GM13976 (cell line): ENCODE data around the gene KRTAP3-1.
"Not testable (repeated sequence)": the region's sequence is repeated elsewhere in the genome, so short reads cannot be mapped to it uniquely, and the experiment has no call there.

Experiments
- DNase-seq: peaks from one replicate; pipeline ENCODE4 v3.0.0; 2012; ENCODE audit warnings: low spot score
- in situ Hi-C: fragments of 300-500 bp; cut with MboI; formaldehyde crosslinking; loops from one replicate; pipeline ENCODE4 v1.12.0; 2022; ENCODE audit warnings: low sequenced_read_pairs, mixed read lengths, inconsistent platforms; ENCODE audit not compliant: unreplicated experiment
- TF ChIP-seq, protein P1 (sequence below): IDR thresholded peaks from 2 replicates; pipeline ENCODE4 v1.5.1; 2012; ENCODE audit warnings: borderline replicate concordance, mild to moderate bottlenecking; ENCODE audit not compliant: insufficient read depth; ENCODE audit errors: extremely low read depth, missing control alignments, control extremely low read depth

Gene KRTAP3-1

DNA sequence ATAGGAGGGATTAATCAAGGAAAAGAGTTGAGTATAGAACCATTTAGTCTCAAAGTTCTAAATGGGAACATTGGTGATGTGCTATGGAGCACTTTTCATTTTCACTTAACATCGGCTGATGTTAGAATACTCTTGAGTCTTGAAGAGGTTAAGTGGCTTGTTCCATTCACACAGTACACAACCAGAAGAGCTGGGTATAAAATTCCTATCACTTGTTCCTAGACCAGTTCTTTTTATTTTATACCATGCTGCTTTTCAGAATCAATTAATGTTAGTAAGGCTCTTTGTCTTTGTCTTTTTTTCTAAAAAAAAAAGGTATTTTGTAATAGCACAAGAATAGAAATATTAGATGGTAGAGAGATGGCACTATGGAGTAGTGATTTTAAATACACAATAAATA is 34.0 kb upstream of the KRTAP3-1 start:
- DNase-seq = no peak
- in situ Hi-C loops = no loop called here
- TF ChIP-seq, protein P1, sequence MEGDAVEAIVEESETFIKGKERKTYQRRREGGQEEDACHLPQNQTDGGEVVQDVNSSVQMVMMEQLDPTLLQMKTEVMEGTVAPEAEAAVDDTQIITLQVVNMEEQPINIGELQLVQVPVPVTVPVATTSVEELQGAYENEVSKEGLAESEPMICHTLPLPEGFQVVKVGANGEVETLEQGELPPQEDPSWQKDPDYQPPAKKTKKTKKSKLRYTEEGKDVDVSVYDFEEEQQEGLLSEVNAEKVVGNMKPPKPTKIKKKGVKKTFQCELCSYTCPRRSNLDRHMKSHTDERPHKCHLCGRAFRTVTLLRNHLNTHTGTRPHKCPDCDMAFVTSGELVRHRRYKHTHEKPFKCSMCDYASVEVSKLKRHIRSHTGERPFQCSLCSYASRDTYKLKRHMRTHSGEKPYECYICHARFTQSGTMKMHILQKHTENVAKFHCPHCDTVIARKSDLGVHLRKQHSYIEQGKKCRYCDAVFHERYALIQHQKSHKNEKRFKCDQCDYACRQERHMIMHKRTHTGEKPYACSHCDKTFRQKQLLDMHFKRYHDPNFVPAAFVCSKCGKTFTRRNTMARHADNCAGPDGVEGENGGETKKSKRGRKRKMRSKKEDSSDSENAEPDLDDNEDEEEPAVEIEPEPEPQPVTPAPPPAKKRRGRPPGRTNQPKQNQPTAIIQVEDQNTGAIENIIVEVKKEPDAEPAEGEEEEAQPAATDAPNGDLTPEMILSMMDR = no peak

DNA sequence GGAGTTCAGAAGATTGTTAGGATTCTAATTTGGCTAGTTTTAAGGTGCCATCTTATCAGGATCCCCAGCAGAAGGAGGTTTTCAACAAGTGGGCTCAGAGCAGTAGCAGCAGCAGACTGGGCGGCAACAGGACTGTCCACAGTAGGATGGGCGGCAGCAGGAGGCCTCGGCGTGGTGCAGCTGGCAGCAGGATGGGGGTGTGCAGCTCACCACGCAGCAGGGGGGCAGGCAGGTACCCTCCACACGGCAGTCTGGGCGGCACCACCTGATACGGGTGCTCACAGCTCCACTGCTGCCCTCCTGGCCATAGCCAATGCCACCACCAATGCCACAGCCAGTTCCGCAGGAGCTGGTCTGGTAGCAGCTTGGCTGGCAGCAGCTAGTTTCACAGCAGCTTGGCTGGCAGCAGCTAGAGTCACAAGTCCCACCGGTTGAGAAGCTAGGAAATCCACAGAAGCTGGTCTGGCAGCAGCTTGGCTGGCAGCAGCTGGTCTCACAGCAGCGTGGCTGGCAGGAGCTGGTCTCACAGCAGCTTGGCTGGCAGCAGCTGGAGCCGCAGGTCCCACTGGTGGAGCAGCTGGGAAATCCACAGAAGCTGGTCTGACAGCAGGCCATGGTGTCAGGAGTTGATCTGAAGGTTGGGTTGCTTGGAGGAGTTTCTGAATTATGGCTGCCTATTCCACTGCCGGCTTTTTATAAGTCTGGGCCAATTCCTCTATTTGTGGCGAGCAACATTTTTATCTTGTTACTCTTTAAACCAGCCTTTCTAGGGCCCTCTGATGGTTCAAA is 32.0 kb upstream of the KRTAP3-1 start, which contains the start of gene KRTAP1-1:
TSS of gene KRTAP1-1 (minus strand) at position 668 of the 789 bp plus-strand sequence. CDS start at position 615, 53 bp downstream.
- not testable (repeated sequence) for DNase-seq

DNA sequence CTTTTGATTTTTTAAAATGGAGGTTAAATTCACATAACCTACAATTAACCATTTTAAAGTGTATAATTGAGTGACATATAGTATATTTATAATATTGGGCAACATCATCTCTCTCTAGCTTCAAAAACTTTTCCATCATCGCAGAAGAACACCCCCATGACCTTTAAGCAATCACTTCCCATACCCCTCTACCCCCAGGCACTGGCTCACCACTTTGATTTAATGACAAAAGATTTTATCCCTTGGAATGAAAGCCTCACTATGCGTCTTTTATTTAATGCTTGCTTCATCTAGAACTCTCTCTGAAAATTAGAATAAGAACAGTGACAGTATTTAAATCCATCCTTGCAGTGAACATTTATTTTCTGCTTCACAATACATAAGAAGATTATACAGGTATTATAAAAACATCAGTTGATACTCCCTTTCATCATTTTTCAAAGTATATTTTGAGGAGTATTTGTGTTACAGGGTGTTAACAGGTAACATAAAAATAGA is 29.0 kb upstream of the KRTAP3-1 start:
- no peak for DNase-seq
- in situ Hi-C loops = no loop called here
- TF ChIP-seq, protein P1 = no peak

More for the DNA sequence above, 32.0 kb upstream of the KRTAP3-1 start, which contains the start of gene KRTAP1-1:
- in situ Hi-C loops = not testable (repeated sequence)

DNA sequence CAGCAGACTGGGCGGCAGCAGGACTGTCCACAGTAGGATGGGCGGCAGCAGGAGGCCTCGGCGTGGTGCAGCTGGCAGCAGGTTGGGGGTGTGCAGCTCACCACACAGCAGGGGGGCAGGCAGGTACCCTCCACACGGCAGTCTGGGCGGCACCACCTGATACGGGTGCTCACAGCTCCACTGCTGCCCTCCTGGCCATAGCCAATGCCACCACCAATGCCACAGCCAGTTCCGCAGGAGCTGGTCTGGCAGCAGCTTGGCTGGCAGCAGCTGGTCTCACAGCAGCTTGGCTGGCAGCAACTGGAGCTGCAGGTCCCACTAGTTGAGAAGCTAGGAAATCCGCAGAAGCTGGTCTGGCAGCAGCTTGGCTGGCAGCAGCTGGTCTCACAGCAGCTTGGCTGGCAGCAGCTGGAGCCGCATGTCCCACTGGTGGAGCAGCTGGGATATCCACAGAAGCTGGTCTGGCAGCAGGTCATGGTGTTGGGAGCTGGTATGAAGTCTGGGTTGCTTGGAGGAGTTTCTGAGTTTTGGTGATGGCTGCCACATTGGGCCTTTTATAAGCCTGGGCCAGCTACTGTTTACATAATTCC is 25.5 kb upstream of the KRTAP3-1 start, which contains the start of gene KRTAP1-3:
TSS of gene KRTAP1-3 (minus strand) at position 529 of the 590 bp plus-strand sequence. CDS start at position 476, 53 bp downstream.
- DNase-seq = not testable (repeated sequence)

DNA sequence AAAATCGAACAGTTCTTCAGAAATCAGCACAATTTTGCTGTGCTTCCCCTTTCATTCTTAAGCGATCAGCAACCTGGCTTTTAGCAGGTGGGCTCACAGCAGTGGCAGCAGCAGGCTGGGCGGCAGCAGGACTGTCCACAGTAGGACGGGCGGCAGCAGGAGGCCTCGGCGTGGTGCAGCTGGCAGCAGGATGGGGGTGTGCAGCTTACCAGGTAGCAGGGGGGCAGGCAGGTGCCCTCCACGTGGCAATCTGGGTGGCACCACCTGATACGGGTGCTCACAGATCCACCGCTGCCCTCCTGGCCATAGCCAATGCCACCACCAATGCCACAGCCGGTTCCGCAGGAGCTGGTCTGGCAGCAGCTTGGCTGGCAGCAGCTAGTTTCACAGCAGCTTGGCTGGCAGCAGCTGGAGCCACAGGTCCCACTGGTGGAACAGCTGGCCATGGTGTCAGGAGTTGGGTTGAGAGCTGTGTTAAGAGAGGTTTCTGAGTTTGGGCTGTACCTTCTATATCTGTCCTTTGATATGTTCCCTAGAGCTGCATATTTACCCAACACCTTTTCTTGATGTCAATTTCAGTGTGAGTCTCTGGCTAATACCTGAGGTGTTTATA is 20.8 kb upstream of the KRTAP3-1 start, which contains the start of gene KRTAP1-4:
TSS of gene KRTAP1-4 (minus strand) at position 563 of the 613 bp plus-strand sequence. CDS start at position 446, 117 bp downstream.
- no peak for DNase-seq
- TF ChIP-seq, protein P1 = no peak
- in situ Hi-C loops = no loop called here

More for the DNA sequence above, 25.5 kb upstream of the KRTAP3-1 start, which contains the start of gene KRTAP1-3:
- in situ Hi-C loops = not testable (repeated sequence)

DNA sequence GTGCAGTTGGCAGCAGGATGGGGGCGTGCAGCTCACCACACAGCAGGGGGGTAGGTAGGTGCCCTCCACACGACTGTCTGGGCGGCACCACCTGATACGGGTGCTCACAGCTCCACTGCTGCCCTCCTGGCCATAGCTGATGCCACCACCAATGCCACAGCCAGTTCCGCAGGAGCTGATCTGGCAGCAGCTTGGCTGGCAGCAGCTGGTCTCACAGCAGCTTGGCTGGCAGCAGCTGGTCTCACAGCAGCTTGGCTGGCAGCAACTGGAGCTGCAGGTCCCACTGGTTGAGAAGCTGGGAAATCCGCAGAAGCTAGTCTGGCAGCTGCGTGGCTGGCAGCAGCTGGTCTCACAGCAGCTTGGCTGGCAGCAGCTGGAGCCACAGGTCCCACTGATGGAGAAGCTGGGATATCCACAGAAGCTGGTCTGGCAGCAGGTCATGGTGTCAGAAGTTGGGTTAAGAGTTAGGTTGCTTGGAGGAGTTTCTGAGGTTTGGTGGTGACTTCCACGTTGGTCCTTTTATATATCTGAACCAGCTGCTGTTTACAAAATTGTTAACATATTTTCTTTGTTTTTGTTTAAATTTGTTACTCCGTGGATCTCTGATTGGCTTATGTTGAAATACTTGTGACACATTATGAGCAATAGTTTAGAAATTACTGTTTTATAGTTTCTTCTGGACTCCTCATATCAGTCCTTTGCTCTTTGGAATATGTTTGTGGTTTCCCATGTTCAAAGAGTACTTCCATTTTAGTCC is 18.0 kb upstream of the KRTAP3-1 start, which contains the start of gene KRTAP1-5:
TSS of gene KRTAP1-5 (minus strand) at position 494 of the 757 bp plus-strand sequence. CDS start at position 441, 53 bp downstream.
- in situ Hi-C loops = no loop called here
- TF ChIP-seq, protein P1 = no peak
- no peak for DNase-seq

DNA sequence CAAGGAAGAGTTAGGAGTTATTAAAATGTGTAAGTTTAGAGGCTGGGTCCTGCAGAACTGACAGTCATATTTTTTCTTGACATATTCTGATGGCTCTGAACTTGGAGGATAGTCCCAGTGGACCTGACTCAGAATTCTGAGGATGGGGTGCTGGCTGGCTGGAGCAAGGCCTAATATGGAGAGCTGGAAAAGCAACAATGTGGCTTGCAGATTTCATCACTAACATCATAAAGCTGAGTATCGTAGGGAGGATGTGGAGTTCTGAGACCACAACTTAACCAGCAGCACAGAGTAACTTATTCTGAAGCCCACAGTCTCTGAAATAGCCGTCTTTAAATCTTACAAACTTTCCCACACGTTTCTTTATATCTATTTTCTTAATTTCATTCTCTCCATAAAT is 15.8 kb upstream of the KRTAP3-1 start:
- TF ChIP-seq, protein P1 = no peak
- DNase-seq = no peak
- in situ Hi-C loops = no loop called here
